OCI-LY1 (cell line): Measurements from ENCODE around the gene CDH13.

Experiments used
- CTCF ChIP-seq: fragments of 200-600 bp; sonication (generic), shearing (Covaris generic); IDR thresholded peaks from 2 replicates; pipeline ENCODE4 v1.5.1; 2017; ENCODE audit warnings: mild to moderate bottlenecking, antibody characterized with exemption, low read length, moderate library complexity, mixed read lengths
- EZH2 ChIP-seq: fragments of 200-600 bp; sonication (generic), shearing (Covaris generic); IDR thresholded peaks from 2 replicates; pipeline ENCODE4 v1.8.0; 2017; ENCODE audit warnings: borderline replicate concordance, mixed run types, mild to moderate bottlenecking, antibody characterized with exemption, low read length, moderate library complexity, mixed read lengths

GRCh38 chr16:82867485-82867884 lies 240.7 kb downstream of the CDH13 start:
- no peak for TF ChIP-seq CTCF
- TF ChIP-seq EZH2, result no peak
